NCI-H1048 (cell line): ENCODE results near the gene PNRC1.
A peak's percentile ranks its signal among the peaks of the same experiment; 100 is the strongest.
"Not testable (repeated sequence)": the region's sequence is repeated elsewhere in the genome, so short reads cannot be mapped to it uniquely, and the experiment has no call there.

Experiments
- DNase-seq: peaks from one replicate; lab custom pipeline; 2025; lab: John Stamatoyannopoulos, UW

Gene PNRC1

GRCh38 chr6:89080281-89081128 lies at the start of gene PNRC1:
Gene PNRC1, plus strand, starts transcription at chr6:89080751. Its CDS starts 144 bp downstream, at chr6:89080895.
- DNase-seq: peak; percentile 99

DNA sequence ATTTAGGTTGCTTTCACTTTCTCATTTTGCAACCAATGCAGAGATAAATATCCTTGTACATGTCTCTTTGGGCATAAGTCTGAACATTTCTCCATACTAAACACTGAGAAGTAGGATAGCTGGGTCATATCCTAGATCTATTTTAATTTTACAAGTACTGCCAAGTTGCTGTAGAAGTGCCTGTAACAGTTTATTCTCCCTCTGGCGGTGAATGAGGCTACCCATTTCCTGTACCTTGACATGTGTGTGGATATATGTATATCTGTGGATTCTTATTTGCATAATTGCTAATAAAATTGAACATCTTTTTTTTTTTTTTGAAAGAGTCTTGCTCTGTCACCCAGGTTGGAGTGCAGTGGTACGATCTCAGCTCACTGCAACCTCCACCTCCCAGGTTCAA lies 48.0 kb upstream of the PNRC1 start:
- no peak for DNase-seq

- no peak for DNase-seq
These were observed 47.1 kb upstream of the PNRC1 start for GRCh38 chr6:89033461-89033860.

DNA sequence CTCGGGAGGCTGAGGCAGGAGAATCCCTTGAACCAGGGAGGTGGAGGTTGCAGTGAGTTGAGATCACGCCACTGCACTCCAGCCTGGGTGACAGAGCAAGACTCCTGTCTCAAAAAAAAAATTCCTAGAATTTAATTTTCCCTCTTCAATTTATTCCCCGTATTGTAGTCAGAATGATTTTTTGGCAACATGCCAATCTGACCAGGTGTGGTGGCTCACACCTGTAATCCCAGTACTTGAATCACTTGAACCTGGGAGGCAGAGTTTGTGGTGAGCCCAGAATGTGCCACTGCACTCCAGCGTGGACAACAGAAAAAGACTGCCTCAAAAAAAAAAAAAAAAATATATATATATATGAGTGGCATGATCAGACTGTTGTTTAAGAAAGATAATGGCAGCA lies 46.4 kb upstream of the PNRC1 start:
- DNase-seq: not testable (repeated sequence)

- DNase-seq: no peak
These were observed 45.8 kb upstream of the PNRC1 start for GRCh38 chr6:89034586-89035251.

DNA sequence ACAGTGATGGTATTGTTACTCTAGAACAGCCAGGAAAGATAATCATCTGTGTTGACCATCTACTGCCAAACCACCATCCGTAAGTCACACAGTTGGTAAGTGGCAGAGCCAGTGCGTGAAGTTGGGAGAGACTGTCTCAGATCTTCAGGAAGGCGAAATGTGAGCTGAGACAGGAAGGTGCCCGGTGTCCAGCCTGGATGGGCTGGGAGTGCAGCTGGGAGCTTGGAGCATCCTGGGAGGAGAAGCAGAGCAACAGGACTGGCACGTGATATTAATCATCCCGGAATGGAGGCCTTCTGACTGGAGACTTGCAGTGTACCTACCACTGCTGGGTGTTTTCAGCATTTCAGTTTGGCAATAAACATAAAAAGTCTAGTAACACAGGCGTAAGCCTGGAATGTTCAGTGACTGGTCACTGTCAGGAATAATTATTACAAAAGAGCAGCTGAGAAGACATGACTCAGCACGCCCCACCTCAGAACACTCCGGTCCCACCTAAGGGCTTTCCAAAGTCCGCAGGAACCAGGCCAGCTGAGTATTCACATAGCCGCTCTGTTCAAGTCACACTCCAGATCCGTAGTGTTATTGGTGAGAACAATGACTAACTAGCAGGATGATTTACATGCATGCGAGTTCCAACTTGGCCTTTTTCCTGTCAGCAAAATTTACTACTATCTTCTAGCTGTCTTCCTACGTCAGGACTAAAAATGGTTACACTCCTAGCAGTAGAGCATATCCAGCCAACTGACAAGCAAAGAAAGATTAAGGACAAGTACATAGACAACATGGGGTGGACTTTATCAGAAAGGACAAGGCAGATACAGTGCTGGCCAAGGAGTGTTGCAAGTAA lies 45.1 kb upstream of the PNRC1 start:
- no peak for DNase-seq

- no peak for DNase-seq
These were observed 43.2 kb upstream of the PNRC1 start for GRCh38 chr6:89037141-89037900.

- not testable (repeated sequence) for DNase-seq
These were observed 42.7 kb upstream of the PNRC1 start for GRCh38 chr6:89037901-89038293.

- no peak for DNase-seq
These were observed 37.9 kb upstream of the PNRC1 start for GRCh38 chr6:89042664-89043063.

- no peak for DNase-seq
These were observed 36.1 kb upstream of the PNRC1 start for GRCh38 chr6:89044328-89045010.

DNA sequence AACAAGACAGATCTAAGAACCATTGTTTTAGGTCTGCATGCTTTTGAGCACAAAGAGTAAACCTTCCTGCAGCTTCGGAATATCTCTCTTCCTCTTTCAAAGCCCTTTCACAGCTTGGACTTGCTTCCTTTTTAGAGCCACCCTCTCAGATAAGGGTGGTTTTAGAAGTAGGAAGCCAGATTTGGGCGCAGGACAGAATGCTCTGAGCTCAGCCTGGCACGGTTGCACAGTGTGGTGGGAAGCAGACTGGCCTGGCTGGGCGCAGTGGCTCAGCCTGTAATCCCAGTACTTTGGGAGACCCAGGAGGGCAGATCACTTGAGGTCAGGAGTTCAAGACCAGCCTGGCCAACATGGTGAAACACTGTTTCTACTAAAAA lies 35.6 kb upstream of the PNRC1 start:
- no peak for DNase-seq

- no peak for DNase-seq
These were observed 35.0 kb upstream of the PNRC1 start for GRCh38 chr6:89045576-89045975.

- DNase-seq: no peak
These were observed 33.1 kb upstream of the PNRC1 start for GRCh38 chr6:89047473-89047872.

DNA sequence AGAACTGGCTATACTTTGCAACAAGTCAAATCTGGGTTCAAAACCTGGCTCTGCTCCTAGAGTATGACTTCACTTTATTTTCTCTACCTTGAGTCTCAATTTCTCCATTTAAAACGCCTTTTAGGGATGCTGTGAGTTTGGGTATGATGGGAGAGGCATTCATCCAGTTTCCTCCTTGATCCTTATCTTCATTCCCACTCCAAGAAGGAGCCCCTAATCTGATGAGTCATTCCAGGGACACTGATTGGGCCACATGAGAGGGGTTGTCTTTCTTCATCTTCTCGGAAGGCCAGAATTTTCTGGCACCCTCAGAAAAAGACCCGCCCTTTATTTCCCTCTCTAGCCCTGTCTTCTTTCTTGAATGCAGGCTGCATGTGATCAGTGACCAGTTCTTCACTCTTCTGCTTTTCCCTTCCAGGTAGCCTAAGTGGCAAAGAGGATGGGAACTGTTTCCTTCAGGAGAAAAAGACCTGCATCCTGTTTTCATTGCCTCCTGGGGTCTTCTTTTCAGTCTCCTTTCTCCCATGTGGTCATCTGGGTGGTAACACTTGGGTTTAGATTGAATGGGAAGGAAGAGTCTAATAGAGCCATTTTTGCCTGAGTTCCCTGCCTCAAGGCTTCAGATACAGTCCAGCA lies 32.1 kb upstream of the PNRC1 start:
- DNase-seq: no peak

GRCh38 chr6:89048985-89049384 lies 31.6 kb upstream of the PNRC1 start:
- no peak for DNase-seq

DNA sequence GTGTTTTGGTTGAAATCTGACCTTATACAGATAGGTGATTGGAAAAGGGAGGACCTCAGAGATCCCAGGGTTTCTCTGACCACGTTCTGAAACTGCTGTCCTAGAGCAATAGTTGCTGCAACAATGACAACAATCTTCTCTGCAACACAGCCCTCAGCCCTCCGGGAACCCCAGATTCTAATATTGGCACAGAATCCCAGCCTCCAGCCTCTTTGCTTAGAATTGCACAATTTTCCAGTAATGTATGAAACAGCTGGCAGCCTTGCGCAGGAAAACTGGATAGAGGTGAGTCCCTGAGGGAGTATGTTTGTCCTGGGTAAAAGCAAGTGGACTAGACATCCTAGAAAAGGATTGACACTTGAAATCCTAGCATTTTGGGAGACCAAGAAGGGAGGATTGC lies 30.4 kb upstream of the PNRC1 start:
- no peak for DNase-seq

- no peak for DNase-seq
These were observed 29.9 kb upstream of the PNRC1 start for GRCh38 chr6:89050697-89051096.

DNA sequence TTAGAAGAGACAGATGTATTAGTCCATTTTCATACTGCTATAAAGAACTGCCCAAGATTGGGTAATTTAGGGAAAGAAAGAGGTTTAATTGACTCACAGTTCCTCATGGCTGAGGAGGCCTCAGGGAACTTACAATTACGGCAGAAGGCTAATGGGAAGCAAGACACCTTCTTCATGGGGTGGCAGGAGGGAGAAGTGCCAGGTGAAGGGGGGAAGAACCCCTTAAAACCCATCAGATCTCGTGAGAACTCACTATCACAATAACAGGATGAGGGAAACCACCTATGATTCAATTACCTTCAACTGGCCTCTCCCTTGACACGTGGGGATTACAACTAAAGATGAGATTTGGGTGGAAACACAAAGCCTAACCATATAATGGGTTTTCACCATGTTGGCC lies 28.9 kb upstream of the PNRC1 start:
- DNase-seq: no peak

DNA sequence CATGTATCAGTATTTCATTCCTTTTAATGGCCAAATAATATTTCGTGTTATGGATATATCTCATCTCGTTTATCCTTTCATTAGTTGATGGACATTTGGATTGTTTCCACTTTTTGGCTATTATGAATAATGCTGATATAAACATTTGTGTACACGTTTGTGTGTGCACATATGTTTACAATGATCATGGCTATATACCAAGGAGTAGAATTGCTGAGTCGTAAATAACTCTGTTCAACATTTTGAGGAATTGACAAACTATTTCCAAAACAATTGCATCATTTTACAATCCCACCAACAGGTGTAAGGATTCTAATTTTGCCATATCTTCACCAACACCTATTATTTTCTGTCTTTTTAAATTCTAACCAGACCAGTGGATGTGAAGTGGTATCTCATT lies 26.3 kb upstream of the PNRC1 start:
- no peak for DNase-seq

DNA sequence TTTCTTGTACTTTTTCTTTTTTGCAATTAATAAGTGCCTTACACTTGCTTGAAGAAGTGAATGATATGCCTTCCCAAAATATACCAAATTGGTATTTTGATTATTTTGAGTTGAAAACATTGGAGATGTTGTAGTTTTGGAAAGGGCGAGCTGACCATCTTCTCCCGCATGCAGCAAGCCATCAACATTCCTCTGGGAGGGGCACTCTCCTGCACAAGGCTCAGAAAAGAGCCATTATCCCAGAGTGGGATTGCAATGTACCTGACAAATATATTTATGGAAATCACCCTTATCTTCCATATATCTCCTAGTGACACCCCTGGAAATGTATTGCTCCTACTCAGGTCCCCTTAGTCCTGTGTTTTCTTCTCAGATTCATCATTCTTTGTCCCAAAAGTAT lies 22.8 kb upstream of the PNRC1 start:
- no peak for DNase-seq

DNA sequence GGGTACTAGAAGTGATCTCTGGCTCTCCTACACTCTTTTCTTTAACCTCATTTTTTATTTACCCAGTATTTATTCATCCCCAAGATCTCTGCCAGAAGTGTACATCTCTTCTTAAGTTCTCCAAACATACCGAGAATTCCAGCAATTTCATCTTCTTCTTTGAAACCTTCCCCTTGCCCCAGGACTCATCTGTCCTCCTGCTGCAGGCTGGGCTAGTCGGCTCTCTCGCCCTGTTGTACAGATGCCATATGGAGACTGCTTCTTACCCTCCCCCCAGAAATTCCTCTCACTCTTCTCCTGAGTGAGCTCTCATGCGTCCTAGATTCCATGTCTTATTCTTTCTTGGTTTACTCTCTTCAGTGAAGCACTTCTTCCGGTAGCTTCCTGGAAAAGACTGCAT lies 21.9 kb upstream of the PNRC1 start:
- DNase-seq: no peak
